Right lobe of liver (tissue), 6 donors: Measurements from ENCODE around the gene SMIM13. TPM values are rescaled to one million over a fixed set of nuclear protein-coding genes. Genes with fewer than 3 reads are reported as not detected.

Source experiments
- ATAC-seq, 4 donors: fragments of 200-7000 bp; cut with Tn5 transposase; one replicate each; pipeline ENCODE4 v1.9.1; 2020; ENCODE audit warnings: mild to moderate bottlenecking in 4 of 4, moderate library complexity in 4 of 4
- DNase-seq, 3 donors: peaks; one replicate each; pipeline ENCODE4 v3.0.0-alpha.2; 2020
- H3K27ac ChIP-seq, 3 donors: fragments of 200-600 bp; one replicate each; pipeline ENCODE4 v1.8.0; 2022
- H3K27me3 ChIP-seq, 2 donors: fragments of 200-600 bp; one replicate each; pipeline ENCODE4 v1.8.0; 2022
- H3K36me3 ChIP-seq, 4 donors: fragments of 200-600 bp; sonication (generic) in 1 of 4; one replicate each; pipeline versions ENCODE4 v1.5.1 to v1.8.0; 2017 to 2022; ENCODE audit warnings: control low read depth in 1 of 4
- H3K4me1 ChIP-seq, 4 donors: fragments of 200-600 bp; sonication (generic) in 1 of 4; one replicate each; pipeline versions ENCODE4 v1.5.1 to v1.8.0; 2017 to 2022; ENCODE audit warnings: control low read depth in 1 of 4
- H3K4me3 ChIP-seq, 3 donors: fragments of 200-600 bp; one replicate each; pipeline ENCODE4 v1.8.0; 2022
- H3K9me3 ChIP-seq, 4 donors: fragments of 200-600 bp; sonication (generic) in 1 of 4; one replicate each; pipeline versions ENCODE4 v1.5.1 to v1.8.0; 2017 to 2022; ENCODE audit warnings: control low read depth in 1 of 4
- CTCF ChIP-seq, 4 donors: fragments of 200-600 bp in 3 of 4; fragments of 450-650 bp in 1 of 4; IDR thresholded peaks; one replicate each; pipeline versions ENCODE4 v1.5.1 to v1.8.0; 2016 to 2022; ENCODE audit warnings: antibody characterized with exemption in 4 of 4, mild to moderate bottlenecking in 2 of 4
- POLR2A ChIP-seq: fragments of 450-650 bp; IDR thresholded peaks from one replicate; pipeline ENCODE4 v1.6.1; 2017; ENCODE audit warnings: antibody characterized with exemption, mild to moderate bottlenecking
- WGBS: methylation state at CpG from one replicate; pipeline ENCODE4 v1.1.6; 2018; ENCODE audit warnings: low coverage, low lambda C conversion rate; ENCODE audit not compliant: insufficient coverage; ENCODE audit errors: missing lambda C conversion rate; 5-methylcytosine and 5-hydroxymethylcytosine counted together
- intact Hi-C, 2 donors: fragments of 100-400 bp; cut with DNase I; formaldehyde crosslinking; loops; one replicate each; pipeline versions ENCODE4 v1.11.2 to v1.14.1; 2022
- total RNA-seq, 6 experiments: library from RNA; depleted of rRNA in 2 of 6; stranded (reverse); fragments of >200 nt in 2 of 6; fragmentation: NEBNext Ultra II Directional in 3 of 6; extraction: Animal tissue kit (Norgen Biotek cat#: 25700) in 3 of 6; gene quantifications; one replicate each; pipeline versions ENCODE4 v1.1.0 to v1.2.4, GENCODE V29; 2016 to 2023
- donor health status: DM: no; HTN: yes; CAD: no.
- donor health status: DM: no; HTN: no; CAD: no.
- donor health status: DM: no; HTN: no; CAD: no.
- donor health status: DM: no; HTN: yes; CAD: no.
- donor health status: DM: no; HTN: yes; CAD: no.

The SMIM13 gene
- total RNA-seq, 6 experiments from 2014 or later, result 6.4 to 9.5 (median 7.6) TPM

GRCh38 chr6:11152581-11152980 is 58.9 kb downstream of the SMIM13 start:
- TF ChIP-seq CTCF (IDR thresholded peaks at IDR 0.05), result no peak
- no peak for TF ChIP-seq POLR2A
- H3K9me3 ChIP-seq, result no peaks in the 10 kb centered on the region

GRCh38 chr6:11153447-11153846 is 59.8 kb downstream of the SMIM13 start:
- no peaks in the 10 kb centered on the region for H3K9me3 ChIP-seq
- TF ChIP-seq POLR2A, result no peak
- intact Hi-C loops, result no loop called here
- DNase-seq (no peak), ATAC-seq (no peak)
- no peaks in the 10 kb centered on the region for H3K36me3 ChIP-seq
- H3K27ac ChIP-seq, result no peak overlapping the region
- H3K27me3 ChIP-seq, result no peaks in the 10 kb centered on the region
- H3K4me3 ChIP-seq, result no peak overlapping the region
- H3K4me1 ChIP-seq, result no peaks in the 10 kb centered on the region
- WGBS, result 92% methylated on average over 6 of the region's 6 CpGs

More at GRCh38 chr6:11152581-11152980, 58.9 kb downstream of the SMIM13 start:
- H3K4me3 ChIP-seq, result no peak overlapping the region
- ATAC-seq (no peak), DNase-seq (no peak)
- no peaks in the 10 kb centered on the region for H3K4me1 ChIP-seq
- intact Hi-C loops, result no loop called here
- no peak overlapping the region for H3K27ac ChIP-seq
- no peaks in the 10 kb centered on the region for H3K27me3 ChIP-seq
- H3K36me3 ChIP-seq, result no peaks in the 10 kb centered on the region

- Histone ChIP-seq H3K4me3 (no peak overlapping the region), H3K4me1 (no peaks in the 10 kb centered on the region), H3K36me3 (no peaks in the 10 kb centered on the region), H3K27ac (no peak overlapping the region), H3K9me3 (no peaks in the 10 kb centered on the region), H3K27me3 (no peaks in the 10 kb centered on the region)
- TF ChIP-seq POLR2A (no peak), CTCF (IDR thresholded peaks at IDR 0.05) (no peak)
- ATAC-seq (no peak), DNase-seq (no peak)
- intact Hi-C loops, result no loop called here
These were observed 62.0 kb downstream of the SMIM13 start for GRCh38 chr6:11155589-11155988.

GRCh38 chr6:11160199-11160598 is 66.6 kb downstream of the SMIM13 start:
- WGBS, result 24% methylated on average over 1 of the region's 1 CpG
- intact Hi-C loops, result no loop called here
- TF ChIP-seq POLR2A (no peak), CTCF (IDR thresholded peaks at IDR 0.05) (no peak)
- Histone ChIP-seq H3K4me3 (no peak overlapping the region), H3K4me1 (no peaks in the 10 kb centered on the region), H3K9me3 (no peaks in the 10 kb centered on the region), H3K27me3 (no peaks in the 10 kb centered on the region), H3K27ac (no peak overlapping the region), H3K36me3 (no peaks in the 10 kb centered on the region)
- ATAC-seq (no peak), DNase-seq (no peak)

- WGBS, result 92% methylated on average over 9 of the region's 9 CpGs
- no peak for ATAC-seq
- H3K9me3 ChIP-seq, result no peaks in the 10 kb centered on the region
These were observed 67.7 kb downstream of the SMIM13 start for GRCh38 chr6:11161031-11161956.

More at GRCh38 chr6:11161031-11161956, 67.7 kb downstream of the SMIM13 start:
- Histone ChIP-seq H3K4me1 (no peaks in the 10 kb centered on the region), H3K27me3 (no peaks in the 10 kb centered on the region), H3K36me3 (no peaks in the 10 kb centered on the region), H3K27ac (no peak overlapping the region), H3K4me3 (no peak overlapping the region)
- TF ChIP-seq CTCF (IDR thresholded peaks at IDR 0.05) (no peak), POLR2A (no peak)
- DNase-seq, result no peak
- intact Hi-C loops, result no loop called here
